OCI-LY3 (cell line): Measurements from ENCODE around the gene RPL5.

Experiments
- H2AFZ ChIP-seq: fragments of 200-600, 300-600 bp; shearing (Covaris generic); 2 replicates; pipeline ENCODE4 v1.6.0; 2014; ENCODE audit warnings: antibody characterized with exemption, low read depth, low read length
- H3K27ac ChIP-seq: fragments of 200-600, 300-600 bp; sonication (generic); 2 replicates; pipeline ENCODE4 v1.5.1; 2014; ENCODE audit warnings: mild to moderate bottlenecking, low read length, moderate library complexity, mixed read lengths
- H3K27me3 ChIP-seq: fragments of 200-600, 300-600 bp; sonication (generic); 2 replicates; pipeline ENCODE4 v1.6.1; 2014; ENCODE audit warnings: low read depth, low read length, mixed read lengths
- H3K36me3 ChIP-seq: fragments of 200-600, 300-600 bp; sonication (generic); replicated peaks from 2 replicates; pipeline ENCODE3; 2014; ENCODE audit warnings: low read depth, low read length, mixed read lengths
- H3K4me1 ChIP-seq: fragments of 300-600, 200-600 bp; sonication (generic); 2 replicates; pipeline ENCODE4 v1.6.1; 2014; ENCODE audit warnings: low read length, mixed read lengths
- H3K4me2 ChIP-seq: fragments of 200-600, 300-600 bp; sonication (generic); 2 replicates; pipeline ENCODE4 v1.6.1; 2014; ENCODE audit warnings: low read length, mixed read lengths
- H3K4me3 ChIP-seq: fragments of 300-600, 200-600 bp; sonication (generic); 2 replicates; pipeline ENCODE4 v1.5.1; 2014; ENCODE audit warnings: antibody characterized with exemption, mild to moderate bottlenecking, low read length, moderate library complexity
- H3K79me2 ChIP-seq: fragments of 300-600, 200-600 bp; shearing (Covaris generic); 2 replicates; pipeline ENCODE4 v1.6.1; 2014; ENCODE audit warnings: mild to moderate bottlenecking, low read length, mixed read lengths
- H3K9ac ChIP-seq: fragments of 300-600, 200-600 bp; shearing (Covaris generic); 2 replicates; pipeline ENCODE4 v1.6.0; 2014; ENCODE audit warnings: mild to moderate bottlenecking, low read length, moderate library complexity
- H3K9me3 ChIP-seq: fragments of 200-600, 300-600 bp; shearing (Covaris generic); 2 replicates; pipeline ENCODE4 v1.6.1; 2014; ENCODE audit warnings: low read length, mixed read lengths; ENCODE audit not compliant: insufficient read depth
- H4K20me1 ChIP-seq: fragments of 200-600, 300-600 bp; sonication (generic); 2 replicates; pipeline ENCODE4 v1.6.1; 2016; ENCODE audit warnings: low read length, mixed read lengths; ENCODE audit not compliant: insufficient read depth
- CTCF ChIP-seq: fragments of 200-600, 300-600 bp; sonication (generic); IDR thresholded peaks from 2 replicates; pipeline ENCODE4 v1.5.1; 2014; ENCODE audit warnings: antibody characterized with exemption, low read length, low read depth
- EZH2phosphoT487 ChIP-seq: fragments of 200-600 bp; shearing (Covaris generic); IDR thresholded peaks from 2 replicates; pipeline ENCODE4 v1.6.1; 2018; ENCODE audit warnings: antibody characterized with exemption, mixed run types, low read depth

Gene RPL5

GRCh38 chr1:92883297-92883696, 51.5 kb downstream of the RPL5 start:
- Histone ChIP-seq H3K79me2 (peaks cover 20% of the 10 kb centered on the region), H3K4me3 (no peak overlapping the region)
- TF ChIP-seq CTCF (no peak), EZH2phosphoT487 (no peak)

GRCh38 chr1:92884195-92884594, 52.4 kb downstream of the RPL5 start:
- H3K9me3 ChIP-seq, result no peaks in the 10 kb centered on the region
- no peak overlapping the region for H2AFZ ChIP-seq
- H3K4me3 ChIP-seq, result no peak overlapping the region
- peaks cover 3% of the 10 kb centered on the region; the same call in 1 of the 2 replicates for H3K4me1 ChIP-seq
- H4K20me1 ChIP-seq, result peaks cover 8% of the 10 kb centered on the region; the same call in 1 of the 2 replicates
- H3K9ac ChIP-seq, result no peak overlapping the region
- H3K79me2 ChIP-seq, result peaks cover 20% of the 10 kb centered on the region
- no peak overlapping the region for H3K27ac ChIP-seq
- TF ChIP-seq EZH2phosphoT487 (no peak), CTCF (no peak)
- H3K36me3 ChIP-seq, result no peaks in the 10 kb centered on the region
- H3K4me2 ChIP-seq, result no peak overlapping the region
- no peaks in the 10 kb centered on the region for H3K27me3 ChIP-seq

More at GRCh38 chr1:92883297-92883696, 51.5 kb downstream of the RPL5 start:
- no peaks in the 10 kb centered on the region for H3K9me3 ChIP-seq
- no peak overlapping the region for H3K27ac ChIP-seq
- H3K27me3 ChIP-seq, result no peaks in the 10 kb centered on the region
- H3K4me1 ChIP-seq, result peaks cover 3% of the 10 kb centered on the region; the same call in 1 of the 2 replicates
- no peak overlapping the region for H3K4me2 ChIP-seq
- no peak overlapping the region for H2AFZ ChIP-seq
- no peak overlapping the region for H3K9ac ChIP-seq
- peaks cover 8% of the 10 kb centered on the region; the same call in 1 of the 2 replicates for H4K20me1 ChIP-seq
- no peaks in the 10 kb centered on the region for H3K36me3 ChIP-seq

DNA sequence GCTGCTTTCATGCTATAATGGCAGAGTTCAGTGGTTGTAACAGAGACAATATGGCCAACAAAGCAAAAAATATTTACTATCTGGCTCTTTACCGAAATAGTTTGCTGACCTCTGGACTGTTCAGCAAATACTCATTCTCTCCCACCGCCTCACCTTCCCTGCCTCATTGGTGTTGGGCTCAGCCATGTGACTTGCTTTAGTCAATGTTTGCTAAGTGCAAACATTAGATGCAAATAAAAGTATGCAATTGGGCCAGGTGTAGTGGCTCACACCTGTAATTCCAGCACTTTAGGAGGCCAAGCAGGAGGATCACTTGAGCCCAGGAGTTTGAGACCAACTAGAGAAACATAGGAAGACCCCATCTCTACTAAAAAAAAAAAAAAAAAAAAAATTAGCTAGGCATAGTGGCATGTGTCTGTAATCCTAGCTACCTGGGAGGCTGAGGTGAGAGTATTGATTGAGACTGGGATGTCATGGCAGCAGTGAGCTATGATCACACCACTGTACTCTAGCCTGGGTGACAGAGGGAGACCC, 55.1 kb downstream of the RPL5 start:
- no peaks in the 10 kb centered on the region for H3K36me3 ChIP-seq

GRCh38 chr1:92887465-92887864, 55.6 kb downstream of the RPL5 start:
- Histone ChIP-seq H3K4me3 (no peak overlapping the region), H3K27me3 (no peaks in the 10 kb centered on the region), H3K4me2 (no peak overlapping the region), H3K79me2 (peaks cover 15% of the 10 kb centered on the region), H3K9ac (no peak overlapping the region), H4K20me1 (peaks cover 8% of the 10 kb centered on the region; the same call in 1 of the 2 replicates), H2AFZ (no peak overlapping the region), H3K9me3 (no peaks in the 10 kb centered on the region), H3K4me1 (peaks cover 3% of the 10 kb centered on the region; the same call in 1 of the 2 replicates), H3K36me3 (no peaks in the 10 kb centered on the region), H3K27ac (no peak overlapping the region)
- TF ChIP-seq CTCF (no peak), EZH2phosphoT487 (no peak)

More for the DNA sequence above, 55.1 kb downstream of the RPL5 start:
- TF ChIP-seq EZH2phosphoT487, result no peak
- Histone ChIP-seq H3K9ac (no peak overlapping the region), H3K79me2 (peaks cover 15% of the 10 kb centered on the region), H3K27me3 (no peaks in the 10 kb centered on the region), H4K20me1 (peaks cover 8% of the 10 kb centered on the region; the same call in 1 of the 2 replicates), H2AFZ (no peak overlapping the region), H3K27ac (no peak overlapping the region), H3K4me1 (peaks cover 3% of the 10 kb centered on the region; the same call in 1 of the 2 replicates), H3K4me2 (no peak overlapping the region), H3K4me3 (no peak overlapping the region), H3K9me3 (no peaks in the 10 kb centered on the region)
